B cell (primary cell): Measurements from ENCODE around the gene HMX3. TPM values are rescaled to one million over a fixed set of nuclear protein-coding genes. Genes with fewer than 3 reads are reported as not detected.

ENCODE experiments used
- ATAC-seq: fragments of 200-7000 bp; cut with Tn5 transposase; one replicate; pipeline ENCODE4 v1.10.0; 2021; ENCODE audit warnings: low read depth, mild to moderate bottlenecking, moderate number of reproducible peaks, moderate library complexity
- CTCF ChIA-PET: fragments of 350-600 bp; sonication (Branson Sonifier 250); formaldehyde crosslinking; loops from one replicate; lab custom pipeline; 2021; ENCODE audit warnings: antibody characterized with exemption, inconsistent platforms; lab: Charles Lee
- POLR2A ChIA-PET: fragments of 350-600 bp; sonication (Branson Sonifier 250); formaldehyde crosslinking; loops from one replicate; lab custom pipeline; 2021; ENCODE audit warnings: antibody characterized with exemption; lab: Charles Lee
- DNase-seq: peaks from one replicate; pipeline ENCODE4 v3.0.0; 2013
- H2AFZ ChIP-seq: 2 replicates; pipeline ENCODE4 v1.6.1; 2012; ENCODE audit warnings: mild to moderate bottlenecking, low read depth, low read length; ENCODE audit not compliant: insufficient read depth, poor library complexity, severe bottlenecking
- H3K27ac ChIP-seq, 2 donors: 1 replicate in 1 of 2; 2 replicates in 1 of 2; pipeline ENCODE4 v1.5.1; 2012 to 2013; ENCODE audit warnings: low read length in 2 of 2, mild to moderate bottlenecking in 2 of 2, moderate library complexity in 1 of 2
- H3K27me3 ChIP-seq, 4 experiments: fragments of 200-600 bp in 1 of 4; sonication (generic) in 1 of 4; replicated peaks in 1 of 4; 1 replicate in 2 of 4; 2 replicates in 2 of 4; pipeline versions ENCODE4 v1.6.1 to v1.7.0; 2013 to 2016; ENCODE audit warnings: low read length in 3 of 4, mild to moderate bottlenecking in 2 of 4, mixed read lengths in 1 of 4, moderate library complexity in 1 of 4; ENCODE audit not compliant: insufficient read depth in 4 of 4, control insufficient read depth in 3 of 4; ENCODE audit errors: control extremely low read depth in 1 of 4
- H3K36me3 ChIP-seq, 2 experiments: replicated peaks in 1 of 2; 1 replicate in 1 of 2; 2 replicates in 1 of 2; pipeline versions ENCODE4 v1.6.1 to v1.7.1; 2013; ENCODE audit warnings: low read length in 1 of 2; ENCODE audit not compliant: insufficient read depth in 2 of 2, control insufficient read depth in 1 of 2; ENCODE audit errors: control extremely low read depth in 1 of 2, extremely low read depth in 1 of 2
- H3K4me1 ChIP-seq, 2 donors: fragments of 200-600 bp in 1 of 2; sonication (generic) in 1 of 2; 1 replicate in 1 of 2; 2 replicates in 1 of 2; pipeline versions ENCODE4 v1.5.1 to v1.6.1; 2013 to 2017; ENCODE audit warnings: low read length in 2 of 2; ENCODE audit not compliant: control insufficient read depth in 2 of 2, insufficient read depth in 2 of 2
- H3K4me2 ChIP-seq: replicated peaks from 2 replicates; pipeline ENCODE3; 2012; ENCODE audit warnings: mild to moderate bottlenecking, low read depth, low read length; ENCODE audit not compliant: poor library complexity, severe bottlenecking
- H3K4me3 ChIP-seq, 5 experiments: fragments of 200-600 bp in 1 of 5; sonication (generic) in 1 of 5; 1 replicate in 3 of 5; 2 replicates in 2 of 5; pipeline versions ENCODE4 v1.5.1 to v1.7.0; 2011 to 2016; ENCODE audit warnings: low read length in 4 of 5, mild to moderate bottlenecking in 4 of 5, low read depth in 2 of 5, control low read depth in 1 of 5, moderate library complexity in 1 of 5; ENCODE audit not compliant: insufficient read depth in 1 of 5; ENCODE audit errors: control extremely low read depth in 1 of 5, extremely low read depth in 1 of 5
- H3K79me2 ChIP-seq: fragments of 200-600 bp; sonication (generic); one replicate; pipeline ENCODE4 v1.6.0; 2016; ENCODE audit warnings: low read length; ENCODE audit not compliant: control insufficient read depth, insufficient read depth
- H3K9ac ChIP-seq: fragments of 200-600 bp; sonication (generic); 2 replicates; pipeline ENCODE4 v1.6.1; 2017; ENCODE audit warnings: mild to moderate bottlenecking, low read length, moderate library complexity
- H3K9me3 ChIP-seq, 3 donors: one replicate each; pipeline versions ENCODE4 v1.6.1 to v1.7.1; 2013; ENCODE audit warnings: low read length in 2 of 3; ENCODE audit not compliant: control insufficient read depth in 2 of 3, insufficient read depth in 1 of 3; ENCODE audit errors: control extremely low read depth in 1 of 3
- H4K20me1 ChIP-seq: 2 replicates; pipeline ENCODE4 v1.6.0; 2012; ENCODE audit warnings: mild to moderate bottlenecking, low read length; ENCODE audit not compliant: insufficient read depth, control insufficient read depth, poor library complexity, severe bottlenecking
- H3K27ac Mint-ChIP-seq: one replicate; pipeline ENCODE4 v1.8.0; 2021; ENCODE audit warnings: mixed read lengths
- H3K27me3 Mint-ChIP-seq: one replicate; pipeline ENCODE4 v1.8.0; 2021; ENCODE audit warnings: mixed read lengths
- H3K4me1 Mint-ChIP-seq: one replicate; pipeline ENCODE4 v1.8.0; 2021; ENCODE audit warnings: mixed read lengths
- H3K4me3 Mint-ChIP-seq: one replicate; pipeline ENCODE4 v1.8.0; 2021; ENCODE audit warnings: mixed read lengths
- H3K9me3 Mint-ChIP-seq: one replicate; pipeline ENCODE4 v1.8.0; 2022; ENCODE audit warnings: mixed read lengths; ENCODE audit not compliant: insufficient read depth
- EZH2 ChIP-seq: IDR thresholded peaks from 2 replicates; pipeline ENCODE4 v1.6.1; 2012; ENCODE audit warnings: borderline replicate concordance, low read depth, mild to moderate bottlenecking, moderate library complexity, low read length; ENCODE audit not compliant: insufficient read depth, poor library complexity, severe bottlenecking
- WGBS: methylation state at CpG from one replicate; pipeline ENCODE4 v1.1.5; 2013; ENCODE audit warnings: missing lambda C conversion rate; ENCODE audit not compliant: insufficient coverage; 5-methylcytosine and 5-hydroxymethylcytosine counted together
- intact Hi-C: fragments of 100-400 bp; cut with micrococcal nuclease; formaldehyde crosslinking; loops from one replicate; pipeline ENCODE4 v1.10.0; 2022
- polyA plus RNA-seq: library from polyadenylated mRNA; depleted of rRNA; stranded (reverse); fragments of >200 nt; gene quantifications from 2 replicates; pipeline ENCODE4 v1.2.3, GENCODE V29; 2012
- total RNA-seq, 2 donors: library from RNA; stranded (reverse); fragments of 120-200 nt in 1 of 2; gene quantifications; 1 replicate in 1 of 2; 2 replicates in 1 of 2; pipeline versions ENCODE4 v1.2.3 to v1.2.4, GENCODE V29; 2013 to 2022
- TF ChIP-seq, protein P1 (sequence below): fragments of 200-600 bp; IDR thresholded peaks from one replicate; pipeline ENCODE4 v1.8.0; 2022; ENCODE audit warnings: antibody characterized with exemption, mild to moderate bottlenecking

HMX3 gene
- total and polyA plus RNA-seq, 2 donors (not counting 1 experiment from before 2014, with no cell fraction given): not detected

- peak; percentile 56 for DNase-seq
- Histone ChIP-seq H2AFZ (no peak overlapping the region), H3K4me3 (no peak overlapping the region), H3K79me2 (no peaks in the 10 kb centered on the region), H3K4me1 (peaks cover 64 to 87% of the 10 kb centered on the region in 2 donors), H3K9ac (no peak overlapping the region), H4K20me1 (peaks cover 5% of the 10 kb centered on the region), H3K9me3 (peaks cover 1 to 93% (median 22%) of the 10 kb centered on the region in 3 donors), H3K4me2 (no peak overlapping the region), H3K27ac (no peak overlapping the region), H3K27me3 (peaks cover 6 to 97% (median 85%) of the 10 kb centered on the region in 4 experiments), H3K36me3 (no peaks in the 10 kb centered on the region)
- intact Hi-C loops: no loop called here
- Mint-ChIP-seq H3K4me3 (no peak overlapping the region), H3K27me3 (peaks cover 70% of the 10 kb centered on the region), H3K9me3 (no peaks in the 10 kb centered on the region), H3K27ac (no peak overlapping the region), H3K4me1 (peaks cover 41% of the 10 kb centered on the region)
- ATAC-seq: no peak
- POLR2A ChIA-PET: no interaction called here
- CTCF ChIA-PET: interaction anchor here (1.5 to 3.9 kb wide), 2 partner anchors 11 to 13 kb away, joined by 3 to 22 read pairs; no protein-coding TSS in a partner anchor
- WGBS: 7% methylated on average over 27 of the region's 29 CpGs
- TF ChIP-seq EZH2: no peak
- TF ChIP-seq, protein P1, sequence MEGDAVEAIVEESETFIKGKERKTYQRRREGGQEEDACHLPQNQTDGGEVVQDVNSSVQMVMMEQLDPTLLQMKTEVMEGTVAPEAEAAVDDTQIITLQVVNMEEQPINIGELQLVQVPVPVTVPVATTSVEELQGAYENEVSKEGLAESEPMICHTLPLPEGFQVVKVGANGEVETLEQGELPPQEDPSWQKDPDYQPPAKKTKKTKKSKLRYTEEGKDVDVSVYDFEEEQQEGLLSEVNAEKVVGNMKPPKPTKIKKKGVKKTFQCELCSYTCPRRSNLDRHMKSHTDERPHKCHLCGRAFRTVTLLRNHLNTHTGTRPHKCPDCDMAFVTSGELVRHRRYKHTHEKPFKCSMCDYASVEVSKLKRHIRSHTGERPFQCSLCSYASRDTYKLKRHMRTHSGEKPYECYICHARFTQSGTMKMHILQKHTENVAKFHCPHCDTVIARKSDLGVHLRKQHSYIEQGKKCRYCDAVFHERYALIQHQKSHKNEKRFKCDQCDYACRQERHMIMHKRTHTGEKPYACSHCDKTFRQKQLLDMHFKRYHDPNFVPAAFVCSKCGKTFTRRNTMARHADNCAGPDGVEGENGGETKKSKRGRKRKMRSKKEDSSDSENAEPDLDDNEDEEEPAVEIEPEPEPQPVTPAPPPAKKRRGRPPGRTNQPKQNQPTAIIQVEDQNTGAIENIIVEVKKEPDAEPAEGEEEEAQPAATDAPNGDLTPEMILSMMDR: no peak
Measured at GRCh38 chr10:123144697-123145541, 9.1 kb downstream of the HMX3 start.

- Histone ChIP-seq H3K4me3 (no peak overlapping the region), H3K4me1 (peaks cover 66 to 86% of the 10 kb centered on the region in 2 donors), H3K9me3 (peaks cover 1 to 93% (median 22%) of the 10 kb centered on the region in 3 donors), H3K27me3 (peaks cover 6 to 97% (median 84%) of the 10 kb centered on the region in 4 experiments), H3K4me2 (peak overlapping the region; percentile 30), H3K9ac (no peak overlapping the region), H2AFZ (no peak overlapping the region), H3K36me3 (no peaks in the 10 kb centered on the region), H3K79me2 (no peaks in the 10 kb centered on the region), H4K20me1 (peaks cover 5% of the 10 kb centered on the region), H3K27ac (no peak overlapping the region)
- no peak for DNase-seq
- peak overlapping the region; percentile 59 for H3K27ac Mint-ChIP-seq
- no peak for ATAC-seq
- intact Hi-C loops: no loop called here
- H3K4me1 Mint-ChIP-seq: peaks cover 45% of the 10 kb centered on the region
- peaks cover 69% of the 10 kb centered on the region for H3K27me3 Mint-ChIP-seq
- CTCF ChIA-PET: interaction anchor here (1.5 to 3.9 kb wide), 2 partner anchors 12 to 14 kb away, joined by 3 to 22 read pairs; no protein-coding TSS in a partner anchor
- 14% methylated on average over 10 of the region's 14 CpGs for WGBS
- H3K4me3 Mint-ChIP-seq: peak overlapping the region; percentile 5
- H3K9me3 Mint-ChIP-seq: no peaks in the 10 kb centered on the region
- TF ChIP-seq, protein P1: no peak
- no peak for TF ChIP-seq EZH2
- POLR2A ChIA-PET: no interaction called here
Measured at GRCh38 chr10:123145542-123146012, 9.8 kb downstream of the HMX3 start.
